NT2/D1 (cell line): ENCODE data around the gene TM6SF1.

ENCODE experiments used
- YY1 ChIP-seq: IDR thresholded peaks from 2 replicates; pipeline ENCODE4 v1.6.1; 2011; ENCODE audit not compliant: insufficient read length, insufficient read depth
- ZNF274 ChIP-seq: IDR thresholded peaks from 2 replicates; pipeline ENCODE4 v1.6.1; 2011; ENCODE audit warnings: mild to moderate bottlenecking, low read depth, low read length

GRCh38 chr15:83114856-83115255, 7.4 kb downstream of the TM6SF1 start:
- TF ChIP-seq ZNF274 (no peak), YY1 (no peak)
